HL-60 (cell line): ENCODE measurements around the gene SPHK1.

Experiments
- CTCF ChIP-seq: IDR thresholded peaks from one replicate; pipeline ENCODE4 v1.5.1; 2011; ENCODE audit warnings: low read length, control low read depth, inconsistent platforms; ENCODE audit not compliant: insufficient read depth
- GABPA ChIP-seq: IDR thresholded peaks from 2 replicates; pipeline ENCODE4 v1.6.1; 2012; ENCODE audit warnings: low read depth
- POLR2AphosphoS5 ChIP-seq: IDR thresholded peaks from 2 replicates; pipeline ENCODE4 v1.6.1; 2012; ENCODE audit warnings: low read depth
- REST ChIP-seq: IDR thresholded peaks from 2 replicates; pipeline ENCODE4 v1.6.1; 2012; ENCODE audit warnings: low read depth; ENCODE audit not compliant: insufficient replicate concordance

- TF ChIP-seq REST (no peak), CTCF (no peak), GABPA (no peak), POLR2AphosphoS5 (no peak)
Observed at GRCh38 chr17:76378548-76379274, 5.7 kb upstream of the SPHK1 start.
